ENCODE data around the gene PSMB8.

- no peak for TF ChIP-seq GATA2 (IDR thresholded peaks at IDR 0.05; ENCODE audit: low read depth, low read length)
- no peak for TF ChIP-seq GATA3 (IDR thresholded peaks at IDR 0.05; ENCODE audit: low read depth, low read length)
Observed at GRCh38 chr6:32860674-32861073, 16.8 kb upstream of the PSMB8 start.

All from SH-SY5Y (cell line).